ENCODE measurements around the gene LGALS1. TPM values are rescaled to one million over a fixed set of nuclear protein-coding genes. Genes with fewer than 3 reads are reported as not detected.
A peak's percentile ranks its signal among the peaks of the same experiment; 100 is the strongest.

The LGALS1 gene
- total and polyA plus RNA-seq, 9 of the 15 experiments (the other 6 are each of a cell fraction or from before 2014, with no cell fraction given): 160 to 800 (median 330) TPM

DNA sequence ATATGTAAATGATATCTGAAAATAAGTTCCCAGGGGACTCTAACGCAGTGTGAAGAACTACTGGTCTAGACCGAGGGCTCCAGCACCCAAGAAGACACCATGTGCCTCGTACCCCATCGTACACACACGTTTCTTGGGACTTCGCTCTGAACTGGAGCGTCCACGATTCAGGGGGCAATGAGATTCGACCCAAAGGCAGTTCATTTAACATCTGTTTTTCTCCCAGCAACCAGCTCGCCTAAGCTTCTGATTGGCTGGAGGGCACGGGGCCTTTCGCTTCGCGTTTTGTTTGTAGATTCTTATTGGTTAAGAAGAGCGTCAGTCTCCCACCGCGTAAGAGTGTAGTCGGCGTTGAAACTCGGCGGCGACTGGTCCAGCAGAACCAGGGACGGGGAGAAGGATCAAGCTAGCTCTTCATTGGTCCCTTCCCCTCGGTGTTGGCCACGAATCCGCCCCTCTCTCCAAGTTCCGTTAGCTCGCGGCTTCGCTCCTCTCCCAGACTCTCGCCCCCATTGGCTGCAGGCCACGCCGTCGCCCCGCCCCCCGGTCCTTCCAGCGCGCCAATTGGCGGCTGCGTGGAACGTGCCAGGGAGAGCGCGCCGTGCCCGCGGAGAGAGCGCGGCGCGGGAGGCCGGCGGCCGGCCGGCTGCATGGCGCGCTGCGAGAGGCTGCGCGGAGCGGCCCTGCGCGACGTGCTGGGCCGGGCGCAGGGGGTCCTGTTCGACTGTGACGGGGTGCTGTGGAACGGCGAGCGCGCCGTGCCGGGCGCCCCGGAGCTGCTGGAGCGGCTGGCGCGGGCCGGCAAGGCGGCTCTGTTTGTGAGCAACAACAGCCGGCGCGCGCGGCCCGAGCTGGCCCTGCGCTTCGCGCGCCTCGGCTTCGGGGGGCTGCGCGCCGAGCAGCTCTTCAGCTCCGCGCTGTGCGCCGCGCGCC is 17.0 kb upstream of the LGALS1 start, which contains the start of gene PDXP (continued):
- TF ChIP-seq, protein P1, sequence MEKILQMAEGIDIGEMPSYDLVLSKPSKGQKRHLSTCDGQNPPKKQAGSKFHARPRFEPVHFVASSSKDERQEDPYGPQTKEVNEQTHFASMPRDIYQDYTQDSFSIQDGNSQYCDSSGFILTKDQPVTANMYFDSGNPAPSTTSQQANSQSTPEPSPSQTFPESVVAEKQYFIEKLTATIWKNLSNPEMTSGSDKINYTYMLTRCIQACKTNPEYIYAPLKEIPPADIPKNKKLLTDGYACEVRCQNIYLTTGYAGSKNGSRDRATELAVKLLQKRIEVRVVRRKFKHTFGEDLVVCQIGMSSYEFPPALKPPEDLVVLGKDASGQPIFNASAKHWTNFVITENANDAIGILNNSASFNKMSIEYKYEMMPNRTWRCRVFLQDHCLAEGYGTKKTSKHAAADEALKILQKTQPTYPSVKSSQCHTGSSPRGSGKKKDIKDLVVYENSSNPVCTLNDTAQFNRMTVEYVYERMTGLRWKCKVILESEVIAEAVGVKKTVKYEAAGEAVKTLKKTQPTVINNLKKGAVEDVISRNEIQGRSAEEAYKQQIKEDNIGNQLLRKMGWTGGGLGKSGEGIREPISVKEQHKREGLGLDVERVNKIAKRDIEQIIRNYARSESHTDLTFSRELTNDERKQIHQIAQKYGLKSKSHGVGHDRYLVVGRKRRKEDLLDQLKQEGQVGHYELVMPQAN (IDR thresholded peaks at IDR 0.05; ENCODE audit: borderline replicate concordance): no peak
- TF ChIP-seq SNRNP70 (optimal IDR thresholded peaks at IDR 0.05; ENCODE audit: low read depth, low read length) (no peak), TAF15 (IDR thresholded peaks at IDR 0.05; ENCODE audit: low read depth, low read length) (no peak), GTF2B (IDR thresholded peaks at IDR 0.05; ENCODE audit: extremely low read depth, insufficient read length) (no peak), NCOA2 (IDR thresholded peaks at IDR 0.05; ENCODE audit: partially characterized antibody in 2 of 2) (no peak), ZNF165 (CRISPR knock-in tag; IDR thresholded peaks at IDR 0.05; ENCODE audit: borderline replicate concordance) (no peak), HBP1 (CRISPR knock-in tag; IDR thresholded peaks at IDR 0.05) (no peak), TAF9B (IDR thresholded peaks at IDR 0.05; ENCODE audit: partially characterized antibody) (no peak), NCOR1 (IDR thresholded peaks at IDR 0.05) (no peak), PCBP2 (IDR thresholded peaks at IDR 0.05; ENCODE audit: low read depth, low read length, poor library complexity, severe bottlenecking) (no peak), ZNF232 (CRISPR knock-in tag; IDR thresholded peaks at IDR 0.05) (no peak), PPARD (CRISPR knock-in tag; IDR thresholded peaks at IDR 0.05) (no peak), POLR2AphosphoS2 (IDR thresholded peaks at IDR 0.05; ENCODE audit: low read length) (no peak), CREBBP (IDR thresholded peaks at IDR 0.05; ENCODE audit: low read depth, low read length) (no peak), ZNF239 (CRISPR knock-in tag; IDR thresholded peaks at IDR 0.05) (no peak), MITF (IDR thresholded peaks at IDR 0.05) (no peak), ZFX (CRISPR knock-in tag; IDR thresholded peaks at IDR 0.05) (no peak), DNMT1 (IDR thresholded peaks at IDR 0.05) (no peak), PHF21A (IDR thresholded peaks at IDR 0.05; ENCODE audit: borderline replicate concordance, low read depth) (no peak), MED1 (CRISPR knock-in tag; IDR thresholded peaks at IDR 0.05; ENCODE audit: borderline replicate concordance) (no peak), NRF1 (conservative IDR thresholded peaks at IDR 0.05 in 1 of 2, IDR thresholded peaks at IDR 0.05 in 1 of 2) (peak; percentile 50 to 63; a peak in 3 of 4 replicates), TAL1 (IDR thresholded peaks at IDR 0.05) (no peak), BCL6 (CRISPR knock-in tag; IDR thresholded peaks at IDR 0.05) (no peak)

Measured in K562 (cell line).